SH-SY5Y (cell line): ENCODE data around the gene ZNF682.

Experiments used
- GATA2 ChIP-seq: IDR thresholded peaks from 2 replicates; pipeline ENCODE4 v1.6.1; 2011; ENCODE audit warnings: mild to moderate bottlenecking, low read depth, low read length
- GATA3 ChIP-seq: IDR thresholded peaks from 2 replicates; pipeline ENCODE4 v1.6.1; 2011; ENCODE audit warnings: low read depth, mild to moderate bottlenecking, low read length, moderate library complexity

Gene ZNF682

DNA sequence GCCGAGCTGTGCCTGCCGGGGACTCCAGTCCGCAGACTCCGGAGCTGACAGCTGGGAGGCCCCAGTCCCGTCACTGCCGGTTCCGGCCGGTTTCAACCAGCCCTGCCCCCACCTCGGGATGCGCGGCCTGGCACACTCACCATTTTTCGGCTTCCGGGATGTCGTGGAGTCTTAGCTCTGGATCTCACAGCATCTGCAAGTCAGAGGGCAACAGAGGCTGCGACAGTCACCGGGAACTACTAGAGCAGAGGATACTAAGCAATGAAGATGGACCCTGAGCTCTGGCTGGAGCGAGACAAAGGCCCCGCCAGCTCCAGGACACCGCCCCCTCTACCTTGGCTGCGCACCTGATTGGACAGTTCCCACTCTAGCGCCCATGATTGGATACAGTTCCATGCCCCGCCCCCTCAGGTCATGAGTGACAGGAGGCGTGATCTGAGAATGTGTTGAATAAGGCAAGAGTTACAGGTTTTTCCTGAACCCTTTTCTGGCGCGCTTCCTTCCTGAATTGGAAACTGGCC is at the start of gene ZNF682:
TSS of gene ZNF682 (minus strand) at position 303 of the 521 bp plus-strand sequence. CDS start at position 143, 160 bp downstream.
- no peak for TF ChIP-seq GATA3
- no peak for TF ChIP-seq GATA2

DNA sequence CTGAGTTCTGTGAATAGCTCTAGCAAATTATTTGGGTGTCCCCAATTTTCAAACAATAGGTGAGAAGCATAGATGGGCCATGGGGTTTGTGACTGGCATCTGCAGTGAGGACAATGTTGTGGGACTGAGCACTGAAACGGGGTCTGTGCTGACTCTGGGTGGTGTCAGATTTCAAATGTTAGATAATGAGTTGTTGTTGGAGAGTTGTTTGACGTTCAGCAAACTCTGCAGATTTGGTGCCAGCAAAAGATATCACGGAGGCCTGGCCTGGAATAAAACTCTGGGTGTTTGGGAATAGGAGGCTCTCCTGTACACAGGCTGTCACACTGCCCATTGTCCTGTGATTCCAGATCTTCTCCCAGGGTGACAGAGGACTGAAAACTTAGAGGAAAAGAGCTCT is 41.4 kb upstream of the ZNF682 start:
- no peak for TF ChIP-seq GATA3
- no peak for TF ChIP-seq GATA2

DNA sequence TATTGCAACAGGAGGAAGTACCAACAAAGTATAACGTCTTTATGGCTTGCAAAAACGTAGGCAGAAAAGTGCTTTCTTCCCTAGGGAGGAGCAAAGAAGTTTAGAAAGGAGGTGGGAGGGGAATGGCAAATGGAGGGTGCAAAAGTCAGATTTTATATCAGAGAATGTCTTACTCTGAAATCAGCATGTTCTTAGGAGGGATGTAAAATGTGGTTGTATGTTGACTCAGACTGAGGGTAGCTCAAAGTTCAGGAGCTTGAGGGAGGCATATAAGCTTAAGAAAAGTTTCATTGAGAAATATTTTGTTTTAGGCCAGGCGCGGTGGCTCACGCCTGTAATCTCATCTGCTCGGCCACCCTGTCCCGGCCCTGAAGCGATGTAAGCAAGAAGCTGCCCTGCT is 40.2 kb upstream of the ZNF682 start:
- TF ChIP-seq GATA3 (no peak), GATA2 (no peak)

DNA sequence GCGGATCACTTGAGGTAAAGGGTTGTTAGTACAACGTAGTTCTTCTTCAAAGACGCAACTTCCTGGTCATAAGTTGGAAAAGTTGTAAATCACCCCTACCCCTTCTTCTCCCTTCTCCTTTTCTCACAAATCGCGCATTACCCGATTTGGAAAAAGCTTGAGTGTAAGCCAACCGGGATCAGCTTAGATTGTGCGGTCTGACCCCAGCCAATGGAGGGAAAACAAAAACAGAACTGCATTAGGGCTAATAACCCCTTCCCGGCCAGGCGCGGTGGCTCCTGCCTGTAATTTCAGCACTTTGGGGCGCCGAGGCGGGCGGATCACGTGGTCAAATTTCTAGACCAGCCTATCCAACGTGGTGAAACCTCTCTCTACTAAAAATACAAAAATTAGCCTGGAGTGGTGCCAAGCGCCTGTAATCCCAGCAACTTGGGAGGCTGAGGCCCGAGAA is 39.3 kb upstream of the ZNF682 start:
- no peak for TF ChIP-seq GATA2
- no peak for TF ChIP-seq GATA3

DNA sequence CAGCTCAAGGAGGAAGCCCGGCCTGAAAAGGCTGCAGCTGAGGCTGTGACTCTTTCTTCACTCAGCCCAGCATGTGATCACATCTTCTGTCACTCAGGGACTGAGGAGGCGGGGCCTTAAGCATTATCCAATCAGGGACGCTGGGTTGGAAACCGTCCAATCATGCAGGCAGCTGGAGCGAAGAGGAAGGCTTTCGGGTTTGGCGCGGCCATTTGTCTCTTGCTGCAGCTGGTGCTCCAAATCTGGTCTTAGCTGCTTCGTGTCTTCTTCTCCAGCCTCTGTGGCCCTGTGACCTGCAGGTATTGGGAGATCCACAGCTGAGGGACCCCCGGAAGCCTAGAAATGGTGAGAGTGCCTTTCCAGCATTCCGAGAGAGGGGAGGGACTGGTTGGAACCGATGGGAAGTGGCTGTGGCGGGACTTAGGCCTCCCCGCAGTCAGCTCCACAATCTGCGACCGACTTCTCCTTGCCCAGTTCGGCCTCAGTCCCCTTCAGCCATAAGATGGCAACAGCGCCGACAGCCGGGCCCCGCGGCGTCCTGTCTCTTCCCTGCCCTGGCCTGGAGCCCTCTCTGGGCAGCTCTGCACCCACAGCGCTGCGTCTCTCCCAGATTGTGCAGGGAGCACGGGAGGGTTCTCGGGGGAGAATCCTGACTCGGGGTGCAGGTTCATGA is 38.6 kb upstream of the ZNF682 start, which contains the start of gene ZNF90:
TSS of gene ZNF90 (plus strand) at position 210 of the 673 bp plus-strand sequence. CDS start at position 343, 133 bp downstream.
- TF ChIP-seq GATA2 (no peak), GATA3 (no peak)

DNA sequence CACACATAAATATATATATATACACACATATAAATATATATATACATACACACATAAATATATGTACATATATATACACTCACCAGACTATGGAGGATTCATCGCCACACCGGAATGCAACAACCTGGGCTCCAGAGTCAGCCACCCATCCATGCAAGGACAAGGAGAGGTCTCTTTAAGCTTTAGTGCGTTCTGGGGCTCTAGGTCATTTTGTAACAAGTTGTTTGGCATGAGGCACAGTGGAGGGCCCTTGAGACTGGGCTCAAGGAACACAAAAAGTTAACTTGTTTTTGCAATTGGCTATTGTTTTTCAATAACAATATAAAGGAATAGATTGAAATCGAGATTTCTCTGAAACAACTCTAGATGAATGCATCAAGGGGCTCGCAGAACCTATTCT is 33.6 kb upstream of the ZNF682 start:
- TF ChIP-seq GATA3 (no peak), GATA2 (no peak)

DNA sequence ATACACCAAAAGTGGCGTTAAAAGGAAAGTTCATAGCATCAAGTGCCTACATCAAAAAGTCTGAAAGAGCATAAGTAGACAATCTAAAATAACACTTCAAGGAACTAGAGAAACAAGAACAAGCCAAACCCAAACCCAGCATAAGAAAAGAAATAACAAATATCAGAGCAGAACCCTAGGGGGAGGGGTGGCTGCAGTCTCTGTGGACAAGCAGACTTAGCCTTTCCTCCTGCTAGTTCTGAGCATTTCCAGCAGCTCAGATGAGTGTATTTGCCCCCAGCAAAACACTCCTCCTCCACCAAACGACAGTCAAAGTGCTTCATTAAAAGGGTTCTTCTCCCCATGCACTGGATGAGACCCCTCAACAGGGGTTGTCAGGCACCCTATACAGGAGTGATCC is 31.4 kb upstream of the ZNF682 start:
- TF ChIP-seq GATA2 (no peak), GATA3 (no peak)

DNA sequence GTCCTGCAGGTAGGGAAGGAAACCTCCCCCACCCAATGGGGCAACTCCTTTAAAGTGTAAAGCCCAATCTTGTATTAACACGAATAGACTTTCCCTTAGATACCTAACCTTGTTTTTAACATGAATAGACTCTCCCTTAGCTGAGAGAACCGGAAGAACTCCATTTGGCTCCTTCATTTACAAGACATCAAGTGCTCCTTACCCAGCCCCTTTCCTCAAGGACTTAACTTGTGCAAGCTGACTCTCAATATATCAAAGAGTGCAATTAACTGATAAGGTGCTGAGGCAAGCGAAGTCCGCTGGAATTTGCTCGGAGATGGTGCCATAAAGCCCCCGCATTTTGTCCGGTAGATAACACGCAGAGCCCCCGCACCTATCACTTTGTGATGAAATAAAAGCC is 28.6 kb upstream of the ZNF682 start:
- TF ChIP-seq GATA3 = no peak
- no peak for TF ChIP-seq GATA2

DNA sequence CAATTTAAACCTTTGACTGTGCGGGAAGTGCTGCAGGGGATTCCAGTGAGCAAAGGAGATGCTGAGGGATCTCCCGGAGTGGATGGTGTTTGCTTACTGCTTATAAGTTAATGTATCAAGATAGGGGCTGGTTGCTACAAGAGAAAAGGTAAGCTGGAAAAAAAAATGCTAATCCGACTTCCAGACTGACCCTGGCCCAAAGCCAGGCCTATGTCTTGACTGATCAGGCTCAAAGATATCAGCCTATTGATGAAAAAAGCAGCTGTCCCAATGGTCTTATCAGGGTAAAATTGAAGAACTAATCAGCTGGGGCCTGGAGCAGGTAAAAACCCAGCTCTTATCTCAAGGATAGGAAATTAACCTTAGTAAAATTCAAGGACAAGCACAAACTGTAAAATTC is 27.6 kb upstream of the ZNF682 start:
- TF ChIP-seq GATA2 (no peak), GATA3 (no peak)

DNA sequence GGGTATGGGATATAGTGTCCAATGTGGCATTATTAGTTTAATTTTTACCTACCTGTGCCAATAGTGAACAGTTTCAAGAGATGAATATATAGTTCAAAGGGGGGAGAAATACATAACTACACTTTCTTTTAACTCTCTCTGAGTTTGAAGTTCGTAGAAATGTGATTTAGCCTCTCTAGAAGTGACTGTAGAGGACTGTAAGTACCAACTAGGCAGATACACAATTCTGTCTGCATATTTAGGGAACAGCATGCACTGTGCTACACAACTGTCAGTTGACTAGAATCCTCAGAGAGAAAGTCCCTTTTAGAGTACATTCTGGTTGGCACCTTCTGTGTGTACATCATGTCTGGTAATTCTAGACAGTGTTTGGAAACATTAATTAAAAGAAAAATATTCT is 21.0 kb upstream of the ZNF682 start:
- TF ChIP-seq GATA2 (no peak), GATA3 (no peak)

DNA sequence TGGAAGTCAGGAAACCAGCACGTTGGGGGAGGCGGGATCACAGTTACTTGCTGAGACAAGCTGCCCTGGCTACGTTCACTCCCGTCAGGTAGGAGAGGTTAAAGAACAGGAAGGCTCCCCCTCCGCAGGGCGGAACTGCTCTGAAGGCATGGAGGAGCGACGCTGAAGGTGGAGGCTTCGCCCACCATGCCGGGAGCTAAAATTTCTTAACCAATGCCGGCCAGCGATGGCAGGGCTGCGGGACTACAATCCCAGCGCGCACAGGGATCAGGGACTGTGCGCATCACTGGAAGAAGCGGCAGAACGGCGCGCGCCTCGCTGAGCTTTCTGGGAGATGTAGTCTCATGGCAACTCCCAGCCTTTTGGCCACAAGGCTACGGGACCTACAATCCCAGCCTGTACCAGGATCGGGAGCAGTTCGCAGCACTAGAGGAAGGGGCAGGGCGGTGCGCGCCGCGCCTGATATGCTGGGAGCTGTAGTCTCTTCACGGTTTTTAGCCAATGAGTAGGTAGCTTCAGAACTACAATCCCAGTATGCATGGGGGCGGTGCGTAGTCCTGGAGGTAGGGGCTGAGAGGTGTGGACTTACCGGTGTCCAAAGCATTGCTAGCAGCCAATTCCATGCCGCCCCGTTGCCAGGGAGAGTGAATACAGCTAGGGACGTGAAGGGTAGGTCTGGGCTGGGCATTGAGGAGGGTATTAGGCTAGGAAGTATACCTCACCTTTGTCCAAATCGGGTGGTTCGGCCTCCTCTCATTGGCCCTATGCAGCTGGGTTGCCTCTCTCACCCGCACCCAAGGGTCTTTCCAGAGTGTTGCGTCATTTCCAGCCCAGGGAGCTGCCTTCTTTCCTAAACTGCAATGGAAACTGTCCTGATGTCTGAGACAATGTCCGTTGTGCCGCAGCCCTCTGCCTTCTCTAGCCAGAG is 12.8 kb upstream of the ZNF682 start:
- no peak for TF ChIP-seq GATA3

DNA sequence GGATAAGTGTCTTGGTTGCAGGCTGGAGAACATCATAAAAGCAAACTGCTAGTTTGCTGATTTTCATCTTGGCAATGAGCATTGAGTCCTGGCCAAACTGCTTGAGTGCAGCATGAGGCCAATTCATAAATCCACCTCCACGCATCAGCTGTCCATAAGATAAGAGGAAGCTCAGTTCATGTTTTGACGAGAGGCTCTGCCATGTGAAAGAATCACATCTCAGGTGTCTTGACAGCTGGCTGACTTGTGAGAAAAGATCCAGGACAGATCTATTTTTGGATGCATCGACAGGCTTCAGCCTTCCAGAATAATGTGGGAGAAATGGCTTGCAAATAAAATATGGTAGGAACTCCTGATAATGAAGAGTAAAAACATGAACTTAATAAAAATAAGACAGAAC is 5.4 kb upstream of the ZNF682 start:
- TF ChIP-seq GATA2 (no peak), GATA3 (no peak)

DNA sequence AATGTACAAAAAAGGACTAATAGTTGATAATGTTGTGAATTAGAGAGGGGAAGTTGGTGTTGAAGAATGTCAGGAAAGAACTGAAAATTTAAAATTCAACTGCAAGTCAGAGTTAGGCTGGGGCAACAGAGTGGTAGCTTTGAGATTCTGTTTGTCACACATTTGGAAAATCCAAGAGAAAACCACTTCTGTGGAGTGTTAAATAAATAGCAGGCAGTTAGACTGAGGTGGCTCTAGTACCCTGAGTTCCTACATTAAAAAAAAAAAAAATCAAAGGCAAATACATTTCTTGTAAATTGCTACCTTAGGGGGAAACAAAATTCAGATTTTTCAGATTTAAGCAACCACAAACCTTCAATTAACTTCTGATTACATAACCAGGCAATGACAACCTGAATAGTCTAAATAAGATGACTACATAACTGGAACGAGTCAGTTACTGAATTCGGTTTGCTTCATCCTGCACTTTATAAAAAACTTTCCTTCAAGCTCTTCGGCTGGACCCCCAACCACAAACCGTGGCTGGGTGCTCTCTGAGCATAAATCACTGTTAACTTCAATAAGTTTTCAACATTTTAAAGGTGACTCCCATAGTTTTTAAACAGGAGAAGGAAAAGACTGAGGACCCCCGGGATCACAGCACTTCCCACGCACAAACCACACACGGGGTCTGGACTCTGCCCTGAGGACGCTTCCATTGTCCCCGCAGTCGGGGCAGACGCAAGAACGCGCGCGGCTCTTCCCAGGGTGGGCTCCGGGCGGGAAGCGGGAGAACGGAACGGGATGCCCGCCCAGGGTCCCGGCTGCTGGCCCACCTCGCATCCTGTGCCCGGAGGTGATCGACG is 725 bp downstream of the ZNF682 start:
- TF ChIP-seq GATA2 = no peak
- no peak for TF ChIP-seq GATA3

DNA sequence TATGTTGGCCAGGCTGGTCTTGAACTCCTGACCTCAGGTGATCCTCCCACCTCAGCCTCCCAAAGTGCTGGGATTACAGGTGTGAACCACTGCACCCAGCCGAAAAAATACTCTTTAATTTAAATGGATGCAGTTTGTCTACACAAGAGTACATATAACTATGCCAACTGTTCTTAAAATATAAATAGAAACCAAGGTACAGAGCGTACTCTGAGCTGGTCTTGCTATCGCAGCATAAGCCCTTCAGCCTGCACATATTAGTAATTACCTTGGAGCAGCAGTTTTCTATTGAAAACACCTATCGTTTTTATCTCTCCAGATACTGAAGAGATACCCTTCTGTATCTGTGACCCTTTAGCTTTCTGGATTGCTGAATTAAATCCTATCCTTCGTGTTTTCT is 3.4 kb downstream of the ZNF682 start:
- TF ChIP-seq GATA3 = no peak
- TF ChIP-seq GATA2 = no peak
